ENCODE data around the gene BFSP2.
"Not testable (repeated sequence)": the region's sequence is repeated elsewhere in the genome, so short reads cannot be mapped to it uniquely, and the experiment has no call there.

The BFSP2 gene

GRCh38 chr3:133487204-133487603, 87.3 kb downstream of the BFSP2 start:
- no peak for DNase-seq

DNA sequence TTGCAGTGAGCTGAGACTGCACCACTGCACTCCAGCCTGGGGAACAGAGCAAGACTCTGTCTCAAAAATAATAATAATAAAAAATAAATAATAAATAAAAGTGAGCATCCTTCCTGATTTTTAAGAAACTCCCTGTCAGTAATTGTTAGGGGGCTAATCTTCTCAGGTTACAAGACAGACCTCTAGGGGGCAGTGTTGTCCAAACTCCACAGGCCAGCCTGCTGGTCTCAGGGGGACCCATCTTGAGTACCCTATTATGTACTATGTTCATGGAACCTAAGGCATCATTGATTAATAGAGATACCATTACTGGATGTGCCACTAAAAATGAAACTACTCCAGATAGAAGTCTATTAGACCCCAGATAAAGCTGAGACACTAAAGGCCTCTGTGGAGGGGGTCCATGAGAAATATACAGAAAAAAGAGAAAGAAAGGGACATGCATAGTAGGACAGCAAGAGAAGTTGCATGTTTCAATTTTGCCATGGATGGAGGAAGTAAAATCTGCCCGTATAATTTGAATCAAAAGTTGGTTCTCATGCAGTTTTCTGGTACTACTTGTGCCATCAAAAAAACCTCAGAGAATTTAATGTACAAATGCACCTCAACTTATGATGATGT, 88.2 kb downstream of the BFSP2 start:
- DNase-seq, result peak; percentile 35

DNA sequence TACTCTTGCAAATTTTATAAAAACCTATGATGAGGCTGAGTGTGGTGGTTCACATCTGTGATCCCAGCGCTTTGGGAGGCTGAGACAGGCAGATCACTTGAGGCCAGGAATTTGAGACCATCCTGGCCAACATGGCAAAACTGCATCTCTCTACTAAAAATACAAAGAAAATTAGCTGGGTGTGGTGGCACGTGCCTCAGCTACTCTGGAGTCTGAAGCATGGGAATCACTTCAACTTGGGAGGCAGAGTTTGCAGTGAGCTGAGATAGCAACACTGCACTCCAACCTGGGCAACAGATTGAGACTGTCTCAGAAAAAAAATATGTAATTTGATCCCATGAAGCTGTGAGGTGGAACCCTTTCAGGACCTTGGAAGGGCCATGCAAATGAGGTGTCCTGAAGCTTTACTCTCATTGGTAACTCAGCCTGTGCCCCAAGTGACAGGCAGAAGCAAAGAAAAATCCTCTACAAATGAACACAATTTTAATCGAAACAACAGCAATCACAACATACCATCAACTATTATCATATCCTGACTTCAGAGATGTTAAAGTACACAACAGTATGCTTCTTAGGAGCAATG, 89.0 kb downstream of the BFSP2 start:
- no peak for DNase-seq

DNA sequence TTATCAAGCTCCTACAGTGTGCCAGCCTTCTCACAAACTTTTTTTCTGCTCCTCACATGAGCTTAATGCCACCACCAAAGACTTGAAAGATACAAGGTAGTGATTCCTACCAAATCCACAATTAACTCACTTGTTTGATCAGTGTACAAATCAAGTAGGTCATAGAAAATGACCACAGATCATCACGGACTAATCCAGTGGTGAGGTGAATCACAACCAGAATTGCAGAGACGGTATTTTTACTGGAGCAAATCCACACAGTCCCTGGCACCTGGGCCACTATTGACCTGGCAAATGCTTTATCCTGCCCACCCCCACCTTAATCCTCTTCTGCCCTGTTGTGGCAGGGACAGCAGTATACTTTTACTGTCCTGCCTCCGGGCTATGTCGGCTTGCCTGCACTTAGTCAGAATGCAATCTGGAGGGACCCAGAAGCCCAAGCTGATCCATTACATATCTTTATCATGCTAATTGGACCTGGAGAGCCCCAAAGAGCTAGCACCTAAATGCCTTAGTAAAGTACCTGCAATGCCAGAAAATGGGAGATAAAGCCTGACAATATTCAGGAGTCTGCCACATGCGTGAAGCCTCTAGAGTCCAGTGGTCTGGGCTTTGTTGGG, 89.7 kb downstream of the BFSP2 start:
- DNase-seq, result no peak

- peak; percentile 53 for DNase-seq
Observed at GRCh38 chr3:133490468-133491351, 90.9 kb downstream of the BFSP2 start.

DNA sequence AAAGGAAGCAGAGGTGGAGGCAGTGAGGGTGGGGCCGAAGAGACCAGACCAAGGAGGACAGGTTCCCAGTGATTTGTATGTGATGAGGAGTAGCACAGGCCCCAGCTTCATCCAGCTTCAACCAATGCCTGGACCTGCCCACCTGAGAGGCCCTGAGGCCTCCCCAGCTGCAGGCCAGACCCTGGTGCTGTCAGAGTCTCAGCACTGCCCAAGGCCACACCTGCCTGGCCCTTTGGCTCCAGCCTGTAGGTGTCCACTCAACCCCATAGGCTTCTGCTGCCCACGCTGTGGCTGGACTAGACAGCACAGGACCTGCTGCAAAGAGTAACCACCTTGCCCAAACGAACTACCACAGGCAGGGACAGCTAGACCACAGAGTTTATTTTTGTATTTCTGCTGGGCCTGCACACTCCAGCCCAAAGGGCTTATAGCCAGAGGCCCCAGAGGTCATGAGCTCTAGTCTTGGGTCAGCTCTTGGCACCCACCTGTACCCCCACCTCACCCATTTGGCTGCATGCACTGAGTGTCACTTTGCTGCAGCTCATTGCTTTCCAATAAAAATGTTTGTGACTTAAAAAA, 91.7 kb downstream of the BFSP2 start:
- DNase-seq, result no peak

DNA sequence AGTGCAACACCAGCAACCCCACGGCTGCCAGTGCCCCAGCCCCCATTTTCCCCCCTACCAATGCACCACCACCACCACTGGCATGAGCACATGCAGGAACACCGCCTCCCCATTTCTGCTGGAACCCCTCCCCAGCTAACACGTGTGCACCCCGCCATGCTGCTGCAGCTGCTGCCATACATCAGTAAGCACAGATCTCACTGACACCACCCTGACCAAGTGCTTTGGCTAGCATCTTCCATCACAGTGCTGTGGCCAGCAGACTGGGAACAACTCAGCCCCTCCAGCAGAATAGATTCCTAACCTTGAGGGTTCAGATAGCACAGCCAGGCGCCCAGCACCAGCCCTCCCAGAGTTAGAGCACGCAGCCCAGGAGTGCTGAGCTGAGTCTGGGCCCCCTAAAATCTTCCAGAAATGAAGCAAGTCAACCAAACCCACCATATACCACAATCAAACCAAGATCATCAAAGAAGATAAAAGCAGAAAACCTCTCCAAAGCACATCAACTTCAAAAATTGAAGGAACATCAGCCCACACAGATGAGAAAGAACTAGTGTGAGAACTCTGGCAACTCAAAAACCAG, 92.4 kb downstream of the BFSP2 start:
- DNase-seq, result no peak

GRCh38 chr3:133494469-133494868, 94.6 kb downstream of the BFSP2 start:
- DNase-seq, result no peak

- DNase-seq, result not testable (repeated sequence)
Observed at GRCh38 chr3:133502542-133502941, 102.7 kb downstream of the BFSP2 start.

- no peak for DNase-seq
Observed at GRCh38 chr3:133503409-133503808, 103.6 kb downstream of the BFSP2 start.

DNA sequence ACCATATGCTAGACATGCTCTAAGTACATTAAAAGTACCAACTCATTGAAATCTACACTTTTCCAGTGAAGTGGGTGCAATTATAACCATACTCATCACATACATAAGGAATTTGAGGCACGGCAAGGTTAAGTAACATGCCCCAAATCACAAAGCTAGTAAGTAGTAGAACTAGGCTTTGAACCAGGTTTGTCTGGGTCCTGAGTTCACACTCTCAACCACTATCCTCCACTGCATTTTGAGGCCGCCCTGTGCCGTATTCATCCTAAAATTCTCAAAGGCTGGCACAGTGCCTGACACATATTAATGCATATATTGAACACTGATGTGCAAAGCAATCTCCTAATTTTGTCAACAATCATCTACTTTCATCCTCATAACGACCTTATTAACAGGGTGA, 104.9 kb downstream of the BFSP2 start:
- DNase-seq, result no peak

- DNase-seq, result no peak
Observed at GRCh38 chr3:133505813-133506212, 106.0 kb downstream of the BFSP2 start.

DNA sequence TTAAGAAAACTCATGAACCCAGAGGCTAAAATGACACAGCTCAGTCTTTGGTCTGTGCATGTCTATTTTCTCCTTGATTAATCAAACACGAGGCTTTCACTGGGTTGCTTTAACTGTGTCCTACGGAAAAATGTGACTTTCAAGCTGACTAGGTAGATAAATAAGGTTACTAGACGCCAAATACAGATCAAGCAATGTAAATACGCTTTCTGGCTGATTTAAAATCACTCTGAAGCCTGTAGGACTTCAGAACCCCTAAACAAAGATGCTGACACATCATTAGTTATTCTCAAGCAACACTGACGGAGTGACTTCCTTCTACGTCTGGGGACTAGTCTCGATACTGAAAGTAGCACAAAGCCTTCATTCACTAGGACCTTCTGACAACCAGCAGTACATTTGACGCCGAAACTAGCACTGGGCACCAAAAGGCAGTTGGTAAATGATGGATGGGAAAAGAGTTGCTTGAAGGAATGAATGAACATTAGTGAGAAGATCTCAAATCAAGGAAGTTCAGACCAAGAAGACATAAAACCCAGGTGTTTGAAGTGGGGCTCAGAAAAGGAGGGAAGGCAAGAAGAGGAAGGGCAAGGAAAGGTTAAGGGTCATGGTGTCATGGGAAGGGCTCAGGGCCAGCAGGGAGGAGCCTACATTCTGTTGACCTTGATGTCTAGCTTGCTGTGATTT, 106.5 kb downstream of the BFSP2 start:
- no peak for DNase-seq

DNA sequence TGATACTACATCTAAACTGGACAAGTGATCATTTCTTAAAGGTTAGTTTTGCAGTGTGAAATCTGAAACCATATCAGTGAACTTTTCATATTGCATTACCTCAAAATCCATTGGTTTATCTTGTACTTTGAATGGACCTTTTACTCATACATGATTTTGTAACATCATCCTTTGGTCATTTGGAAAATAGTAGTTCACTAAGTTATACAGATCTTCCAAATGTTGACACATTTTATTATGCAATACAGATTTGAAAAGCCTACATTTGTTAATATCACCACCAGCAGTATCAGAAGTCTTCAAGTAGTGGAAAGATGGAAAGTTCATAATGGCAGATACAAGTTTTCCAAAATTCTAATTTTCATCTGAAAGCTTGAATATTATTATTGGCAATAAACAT, 109.6 kb downstream of the BFSP2 start:
- DNase-seq, result no peak

GRCh38 chr3:133512416-133513089, 112.7 kb downstream of the BFSP2 start:
- no peak for DNase-seq

DNA sequence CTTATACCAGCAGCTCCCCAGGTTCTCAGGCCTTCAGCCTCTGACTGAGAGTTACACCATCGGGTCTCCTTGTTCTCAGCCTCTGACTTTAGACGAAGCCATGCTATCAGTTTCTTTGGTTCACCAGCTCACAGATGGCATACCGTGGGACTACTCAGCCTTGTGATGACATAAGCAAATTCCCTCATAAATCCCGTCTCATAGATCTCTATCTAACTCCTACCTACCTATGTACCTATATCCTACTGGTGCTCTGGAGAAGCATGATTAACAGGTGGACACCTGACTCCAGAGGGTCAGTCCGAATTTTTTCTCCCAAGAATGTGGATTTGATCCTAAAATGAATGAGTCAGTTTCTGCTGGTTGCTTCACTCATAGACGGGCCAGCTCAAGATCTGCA, 114.6 kb downstream of the BFSP2 start:
- no peak for DNase-seq

GRCh38 chr3:133515127-133515526, 115.3 kb downstream of the BFSP2 start:
- DNase-seq, result no peak

GRCh38 chr3:133520286-133520685, 120.4 kb downstream of the BFSP2 start:
- DNase-seq, result no peak

DNA sequence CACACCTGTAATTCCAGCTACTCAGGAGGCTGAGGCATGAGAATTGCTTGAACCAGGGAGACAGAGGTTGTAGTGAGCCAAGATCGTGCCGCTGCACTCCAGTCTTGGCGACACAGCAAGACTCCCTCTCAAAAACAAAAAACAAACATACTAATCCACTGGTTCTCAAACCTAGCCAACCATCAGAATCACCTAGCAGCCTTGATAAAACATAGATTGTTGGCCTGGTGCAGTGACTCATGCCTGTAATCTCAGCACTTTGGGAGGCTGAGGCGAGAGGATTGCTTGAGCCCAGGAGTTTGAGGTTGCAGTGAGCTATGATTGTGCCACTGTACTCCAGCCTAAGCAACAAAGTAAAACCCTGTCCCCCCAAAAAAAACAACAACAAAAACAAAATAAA, 121.1 kb downstream of the BFSP2 start:
- DNase-seq, result not testable (repeated sequence)

DNA sequence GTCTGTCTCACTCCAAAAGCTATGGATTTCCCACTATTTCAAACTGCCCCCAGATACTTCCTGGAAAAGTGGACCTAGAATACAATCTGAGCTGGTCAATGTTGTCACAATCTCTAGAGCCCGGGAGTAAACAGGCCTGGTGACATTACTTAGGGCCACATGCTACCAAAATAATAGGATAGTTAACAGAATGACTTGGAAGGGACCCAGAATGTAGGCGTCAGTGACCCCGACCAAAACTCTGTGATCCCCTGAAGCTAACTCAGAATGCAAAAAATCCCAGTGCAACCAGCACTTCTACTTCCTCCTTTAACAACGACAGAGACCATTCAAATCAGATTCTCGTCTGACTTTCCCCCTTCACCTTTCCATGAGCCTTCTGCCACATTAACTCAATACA, 122.1 kb downstream of the BFSP2 start:
- DNase-seq, result no peak

DNA sequence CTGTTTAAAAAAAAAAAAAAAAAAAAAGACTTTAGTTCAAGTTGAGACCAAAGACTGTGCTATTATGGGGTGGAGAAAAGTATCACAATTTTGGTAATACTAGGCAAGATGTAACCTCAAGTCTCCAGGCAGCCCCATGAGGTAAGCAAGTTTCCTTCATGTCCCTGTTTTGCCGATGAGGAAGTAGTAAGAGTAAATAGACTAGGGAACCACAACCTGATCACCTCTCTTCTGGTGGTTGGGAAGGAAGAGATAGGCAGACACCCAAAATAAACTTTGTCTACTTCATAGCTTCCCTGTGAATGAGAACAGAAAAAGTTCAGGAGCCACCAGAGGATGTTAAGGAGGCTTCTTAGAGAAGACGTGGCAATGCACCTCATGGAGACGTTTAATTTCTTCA, 123.9 kb downstream of the BFSP2 start:
- not testable (repeated sequence) for DNase-seq

Data from stimulated activated naive CD4-positive, alpha-beta T cell treated with Interleukin-2 at 50 U/mL for 16 hours (primary cell).